ENCODE measurements around the gene TAX1BP1. TPM values are rescaled to one million over a fixed set of nuclear protein-coding genes. Genes with fewer than 3 reads are reported as not detected.

The TAX1BP1 gene
- total RNA-seq = 184 TPM
- long read RNA-seq, transcript TAX1BP1-202 (17 exons, 2,892 nt) = minor isoform, 197 of 820 reads
- long read RNA-seq, transcript TAX1BP1-201 (17 exons, 2,478 nt) = major isoform, 505 of 820 reads
- long read RNA-seq, partial matches to known transcripts = 17 of 820 reads
- long read RNA-seq, other reads (novel, unspliced or antisense) = 100 of 820 reads

DNA sequence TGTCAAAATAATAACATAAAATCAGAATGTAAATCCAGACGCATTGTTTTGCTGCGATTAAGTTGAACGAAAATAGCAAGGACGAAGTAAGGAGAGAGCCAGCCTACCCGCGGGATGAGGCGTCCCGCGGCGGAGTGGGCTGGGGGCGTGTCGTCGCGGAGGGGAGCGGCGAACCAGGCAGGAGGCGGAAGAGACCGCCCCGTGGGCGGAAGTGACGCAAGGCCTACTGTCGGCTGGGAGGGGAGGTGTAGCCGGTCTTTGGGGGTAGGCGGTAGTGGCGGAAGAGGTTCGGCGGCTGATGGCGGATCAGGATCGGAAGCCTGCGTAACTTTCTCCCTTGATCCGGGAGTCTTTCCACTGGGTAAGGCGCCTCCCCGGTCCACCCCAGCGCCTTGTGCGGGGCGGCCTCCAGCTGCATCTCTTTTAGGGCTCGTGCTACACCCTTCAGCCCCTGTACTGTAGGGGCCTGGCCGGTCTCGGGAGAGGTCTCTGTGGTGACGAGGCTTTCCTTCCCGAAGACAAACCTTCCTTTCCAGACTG, at the start of gene TAX1BP1:
TSS of gene TAX1BP1 (plus strand) at position 254 of the 540 bp plus-strand sequence. CDS start 8,363 bp downstream, outside the sequence.
- no peaks in the 10 kb centered on the region for H3K27me3 ChIP-seq (ENCODE audit: low read depth)
- no peaks in the 10 kb centered on the region for H3K36me3 ChIP-seq
- H3K4me3 ChIP-seq = peak within 1 kb of the TSS; percentile 97
- peaks cover 54% of the 10 kb centered on the region for H3K4me1 ChIP-seq
- TF ChIP-seq, protein P1, sequence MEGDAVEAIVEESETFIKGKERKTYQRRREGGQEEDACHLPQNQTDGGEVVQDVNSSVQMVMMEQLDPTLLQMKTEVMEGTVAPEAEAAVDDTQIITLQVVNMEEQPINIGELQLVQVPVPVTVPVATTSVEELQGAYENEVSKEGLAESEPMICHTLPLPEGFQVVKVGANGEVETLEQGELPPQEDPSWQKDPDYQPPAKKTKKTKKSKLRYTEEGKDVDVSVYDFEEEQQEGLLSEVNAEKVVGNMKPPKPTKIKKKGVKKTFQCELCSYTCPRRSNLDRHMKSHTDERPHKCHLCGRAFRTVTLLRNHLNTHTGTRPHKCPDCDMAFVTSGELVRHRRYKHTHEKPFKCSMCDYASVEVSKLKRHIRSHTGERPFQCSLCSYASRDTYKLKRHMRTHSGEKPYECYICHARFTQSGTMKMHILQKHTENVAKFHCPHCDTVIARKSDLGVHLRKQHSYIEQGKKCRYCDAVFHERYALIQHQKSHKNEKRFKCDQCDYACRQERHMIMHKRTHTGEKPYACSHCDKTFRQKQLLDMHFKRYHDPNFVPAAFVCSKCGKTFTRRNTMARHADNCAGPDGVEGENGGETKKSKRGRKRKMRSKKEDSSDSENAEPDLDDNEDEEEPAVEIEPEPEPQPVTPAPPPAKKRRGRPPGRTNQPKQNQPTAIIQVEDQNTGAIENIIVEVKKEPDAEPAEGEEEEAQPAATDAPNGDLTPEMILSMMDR (IDR thresholded peaks at IDR 0.05; ENCODE audit: borderline replicate concordance) = no peak
- intact Hi-C loops (cut with micrococcal nuclease) = no loop called here
- DNase-seq = peak; percentile 96
- H3K9me3 ChIP-seq (replicated peaks) = no peaks in the 10 kb centered on the region
- peak within 1 kb of the TSS; percentile 98 for H3K27ac ChIP-seq (replicated peaks)

GRCh38 chr7:27690649-27691048, 49.3 kb upstream of the TAX1BP1 start:
- H3K4me1 ChIP-seq = no peaks in the 10 kb centered on the region
- peaks cover 7% of the 10 kb centered on the region for H3K9me3 ChIP-seq (replicated peaks)
- intact Hi-C loops (cut with micrococcal nuclease) = no loop called here
- no peaks in the 10 kb centered on the region for H3K27me3 ChIP-seq (ENCODE audit: low read depth)
- DNase-seq = no peak
- no peak overlapping the region for H3K27ac ChIP-seq (replicated peaks)
- H3K4me3 ChIP-seq = no peak overlapping the region
- no peaks in the 10 kb centered on the region for H3K36me3 ChIP-seq
- TF ChIP-seq, protein P1 (IDR thresholded peaks at IDR 0.05; ENCODE audit: borderline replicate concordance) = no peak

GRCh38 chr7:27693794-27694193, 46.2 kb upstream of the TAX1BP1 start:
- Histone ChIP-seq H3K36me3 (no peaks in the 10 kb centered on the region), H3K27ac (replicated peaks) (no peak overlapping the region), H3K4me3 (no peak overlapping the region), H3K4me1 (no peaks in the 10 kb centered on the region), H3K27me3 (ENCODE audit: low read depth) (no peaks in the 10 kb centered on the region), H3K9me3 (replicated peaks) (no peaks in the 10 kb centered on the region)
- TF ChIP-seq, protein P1 (IDR thresholded peaks at IDR 0.05; ENCODE audit: borderline replicate concordance) = no peak
- no peak for DNase-seq
- intact Hi-C loops (cut with micrococcal nuclease) = no loop called here

GRCh38 chr7:27695096-27695495, 44.9 kb upstream of the TAX1BP1 start:
- Histone ChIP-seq H3K36me3 (no peaks in the 10 kb centered on the region), H3K4me1 (no peaks in the 10 kb centered on the region), H3K27ac (replicated peaks) (no peak overlapping the region), H3K4me3 (no peak overlapping the region), H3K27me3 (ENCODE audit: low read depth) (no peaks in the 10 kb centered on the region), H3K9me3 (replicated peaks) (no peaks in the 10 kb centered on the region)
- TF ChIP-seq, protein P1 (IDR thresholded peaks at IDR 0.05; ENCODE audit: borderline replicate concordance) = no peak
- DNase-seq = no peak
- intact Hi-C loops (cut with micrococcal nuclease) = no loop called here

DNA sequence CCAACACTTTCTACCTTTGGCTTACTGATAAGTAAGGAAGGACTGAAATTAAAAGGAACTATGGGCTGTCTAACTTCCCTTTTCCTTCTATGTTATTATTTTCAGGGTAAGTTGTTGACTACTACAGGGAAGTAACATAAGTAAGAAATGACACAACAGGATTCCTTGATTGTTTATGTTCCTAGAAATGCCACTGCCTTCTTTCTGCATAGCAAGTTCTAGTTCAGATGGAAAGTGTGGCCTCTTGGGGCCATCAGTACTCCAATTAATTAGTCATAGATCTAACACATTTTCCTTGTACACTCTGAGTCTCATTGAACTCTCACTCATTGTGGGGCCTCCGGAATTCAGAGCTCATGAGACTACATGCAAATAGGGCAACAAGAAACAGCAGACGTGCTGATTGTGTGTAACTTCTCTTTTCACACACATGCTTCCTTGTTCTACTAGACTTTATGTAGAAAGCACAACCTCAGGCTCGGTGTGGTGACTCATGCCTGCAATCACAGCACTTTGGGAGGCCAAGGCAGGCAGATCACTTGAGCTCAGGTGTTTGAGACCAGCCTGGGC, 42.0 kb upstream of the TAX1BP1 start:
- no peaks in the 10 kb centered on the region for H3K36me3 ChIP-seq
- no peak overlapping the region for H3K4me3 ChIP-seq
- H3K27ac ChIP-seq (replicated peaks) = peak overlapping the region; percentile 37
- H3K27me3 ChIP-seq (ENCODE audit: low read depth) = peaks cover 14% of the 10 kb centered on the region
- no peak for DNase-seq
- no peaks in the 10 kb centered on the region for H3K9me3 ChIP-seq (replicated peaks)
- no peaks in the 10 kb centered on the region for H3K4me1 ChIP-seq
- TF ChIP-seq, protein P1 (IDR thresholded peaks at IDR 0.05; ENCODE audit: borderline replicate concordance) = no peak
- intact Hi-C loops (cut with micrococcal nuclease) = no loop called here
